HCT116 (cell line): ENCODE measurements around the gene KCNB1. TPM values are rescaled to one million over a fixed set of nuclear protein-coding genes. Genes with fewer than 3 reads are reported as not detected.
A peak's percentile ranks its signal among the peaks of the same experiment; 100 is the strongest.

Experiments used
- ATAC-seq: fragments of 200-7000 bp; cut with Tn5 transposase; 2 replicates; pipeline ENCODE4 v1.9.1; 2020; ENCODE audit warnings: mild to moderate bottlenecking, moderate library complexity
- BruUV-seq: library from RNA; stranded (reverse); fragments of 400-500 nt; replicated peaks from 2 replicates; lab custom pipeline; 2021; lab: Mats Ljungman, UMichigan
- CTCF ChIA-PET: fragments of 300-600 bp; sonication (Branson Sonifier 250); formaldehyde crosslinking; loops from one replicate; lab custom pipeline; 2021; ENCODE audit warnings: antibody characterized with exemption; lab: Charles Lee
- POLR2A ChIA-PET: fragments of 300-600, 350-600 bp; sonication (Branson Sonifier 250); formaldehyde crosslinking; loops from one replicate; lab custom pipeline; 2021; ENCODE audit warnings: antibody characterized with exemption; lab: Charles Lee
- RAD21 ChIA-PET, 2 experiments: fragments of 300-600 bp; sonication (Branson Sonifier 250); formaldehyde crosslinking; loops; one replicate each; lab custom pipeline; 2023; ENCODE audit warnings: low total read pairs in 2 of 2; ENCODE audit not compliant: uncharacterized antibody in 2 of 2, unreplicated experiment in 2 of 2, low non-redundant PET in 1 of 2; lab: Charles Lee
- DNase-seq: peaks from one replicate; pipeline ENCODE4 v3.0.0-alpha.2; 2010; ENCODE audit warnings: low read depth, low spot score
- H2AFZ ChIP-seq: fragments of 200-600 bp; shearing (Covaris generic), sonication (generic); 2 replicates; pipeline ENCODE4 v1.6.1; 2017; ENCODE audit warnings: low read depth, mixed run types, mixed read lengths, antibody characterized with exemption, low read length; ENCODE audit not compliant: poor library complexity, severe bottlenecking
- H3K27ac ChIP-seq: 2 replicates; pipeline ENCODE4 v1.5.1; 2012; ENCODE audit warnings: low read depth, low read length
- H3K27me3 ChIP-seq: fragments of 200-600 bp; sonication (generic); 2 replicates; pipeline ENCODE4 v1.6.1; 2016; ENCODE audit warnings: mixed run types, low read length, mixed read lengths; ENCODE audit not compliant: insufficient read depth
- H3K36me3 ChIP-seq, 2 experiments: fragments of 200-500 bp in 1 of 2; fragments of 200-600 bp in 1 of 2; sonication (Bioruptor generic) in 1 of 2; sonication (generic) in 1 of 2; 2 replicates each; pipeline versions ENCODE4 v1.5.1 to v1.6.1; 2014 to 2016; ENCODE audit warnings: low read length in 2 of 2, inconsistent platforms in 1 of 2, mixed read lengths in 1 of 2, mixed run types in 1 of 2; ENCODE audit not compliant: insufficient read depth in 2 of 2, control insufficient read depth in 1 of 2
- H3K4me1 ChIP-seq, 2 experiments: fragments of 200-600 bp in 1 of 2; sonication (generic) in 1 of 2; 2 replicates each; pipeline versions ENCODE4 v1.5.1 to v1.6.1; 2012 to 2017; ENCODE audit warnings: low read length in 2 of 2, inconsistent platforms in 1 of 2, mild to moderate bottlenecking in 1 of 2, mixed read lengths in 1 of 2, mixed run types in 1 of 2, moderate library complexity in 1 of 2; ENCODE audit not compliant: insufficient read depth in 2 of 2, control insufficient read depth in 1 of 2
- H3K4me2 ChIP-seq: fragments of 200-600 bp; sonication (generic); 2 replicates; pipeline ENCODE4 v1.6.1; 2017; ENCODE audit warnings: mixed run types, low read length, mixed read lengths
- H3K4me3 ChIP-seq, 2 experiments: fragments of 200-600 bp in 1 of 2; sonication (generic) in 1 of 2; replicated peaks in 1 of 2; 2 replicates each; pipeline ENCODE4 v1.5.1; 2011 to 2016; ENCODE audit warnings: low read length in 2 of 2, control low read depth in 1 of 2, low read depth in 1 of 2, mild to moderate bottlenecking in 1 of 2, mixed read lengths in 1 of 2, mixed run types in 1 of 2
- H3K79me2 ChIP-seq: fragments of 200-600 bp; sonication (generic); 2 replicates; pipeline ENCODE4 v1.6.1; 2017; ENCODE audit warnings: mild to moderate bottlenecking, mixed run types, low read length, moderate library complexity, mixed read lengths; ENCODE audit not compliant: insufficient read depth
- H3K9ac ChIP-seq: fragments of 200-600 bp; sonication (generic); 2 replicates; pipeline ENCODE4 v1.6.1; 2016; ENCODE audit warnings: low read length, mixed read lengths
- H3K9me2 ChIP-seq: fragments of 200-600 bp; sonication (generic), shearing (Covaris generic); 2 replicates; pipeline ENCODE4 v1.6.1; 2017; ENCODE audit warnings: mixed run types, mild to moderate bottlenecking, moderate library complexity; ENCODE audit not compliant: insufficient read depth
- H3K9me3 ChIP-seq, 2 experiments: fragments of 200-500 bp in 1 of 2; fragments of 200-600 bp in 1 of 2; sonication (Bioruptor generic) in 1 of 2; sonication (generic) in 1 of 2; 2 replicates each; pipeline ENCODE4 v1.6.1; 2014 to 2017; ENCODE audit warnings: low read length in 2 of 2, mixed read lengths in 2 of 2, inconsistent platforms in 1 of 2, low read depth in 1 of 2, mild to moderate bottlenecking in 1 of 2, mixed run types in 1 of 2, moderate library complexity in 1 of 2; ENCODE audit not compliant: control insufficient read depth in 1 of 2, insufficient read depth in 1 of 2
- H4K20me1 ChIP-seq: fragments of 200-600 bp; sonication (generic), shearing (Covaris generic); 2 replicates; pipeline ENCODE4 v1.6.1; 2017; ENCODE audit warnings: mixed run types, mild to moderate bottlenecking, moderate library complexity; ENCODE audit not compliant: insufficient read depth
- CBX3 ChIP-seq: IDR thresholded peaks from 2 replicates; pipeline ENCODE4 v1.6.1; 2012; ENCODE audit warnings: low read depth
- CEBPB ChIP-seq: IDR thresholded peaks from 2 replicates; pipeline ENCODE4 v1.6.1; 2012; ENCODE audit warnings: low read depth
- EGR1 ChIP-seq: IDR thresholded peaks from 2 replicates; pipeline ENCODE4 v1.6.1; 2012; ENCODE audit warnings: low read depth
- ELF1 ChIP-seq: IDR thresholded peaks from 2 replicates; pipeline ENCODE4 v1.6.1; 2012; ENCODE audit warnings: low read depth, borderline replicate concordance
- EZH2 ChIP-seq: fragments of 200-600 bp; sonication (generic); IDR thresholded peaks from 2 replicates; pipeline ENCODE4 v1.6.1; 2017; ENCODE audit warnings: antibody characterized with exemption, mixed run types
- FOSL1 ChIP-seq: IDR thresholded peaks from 2 replicates; pipeline ENCODE4 v1.6.1; 2012; ENCODE audit warnings: low read depth
- JUND ChIP-seq: IDR thresholded peaks from 2 replicates; pipeline ENCODE4 v1.6.1; 2012
- POLR2A ChIP-seq: IDR thresholded peaks from 2 replicates; pipeline ENCODE4 v1.7.0; 2011; ENCODE audit warnings: borderline replicate concordance; ENCODE audit not compliant: insufficient read depth, insufficient read length; ENCODE audit errors: extremely low read depth
- RAD21 ChIP-seq: IDR thresholded peaks from 2 replicates; pipeline ENCODE4 v1.6.1; 2012; ENCODE audit warnings: low read depth, mild to moderate bottlenecking
- SIN3A ChIP-seq: IDR thresholded peaks from 2 replicates; pipeline ENCODE4 v1.6.1; 2012; ENCODE audit warnings: low read depth
- SRF ChIP-seq: IDR thresholded peaks from 2 replicates; pipeline ENCODE4 v1.6.1; 2012; ENCODE audit warnings: low read depth
- TCF7L2 ChIP-seq: IDR thresholded peaks from 2 replicates; pipeline ENCODE4 v1.7.0; 2011; ENCODE audit warnings: borderline replicate concordance, inconsistent platforms; ENCODE audit not compliant: insufficient read depth, insufficient read length; ENCODE audit errors: extremely low read depth
- YY1 ChIP-seq: IDR thresholded peaks from 2 replicates; pipeline ENCODE4 v1.6.1; 2011; ENCODE audit warnings: low read length, low read depth, moderate library complexity, mild to moderate bottlenecking; ENCODE audit not compliant: insufficient replicate concordance; ENCODE audit errors: extremely low read depth
- ZNF274 ChIP-seq: fragments of 200-500 bp; sonication (Bioruptor generic); IDR thresholded peaks from 2 replicates; pipeline ENCODE4 v1.6.1; 2014; ENCODE audit warnings: mild to moderate bottlenecking, low read depth, low read length, inconsistent platforms
- intact Hi-C: fragments of 100-400 bp; cut with micrococcal nuclease; formaldehyde crosslinking; loops from 2 replicates; pipeline ENCODE4 v1.10.0; 2022
- total RNA-seq: library from RNA; stranded (reverse); gene quantifications from one replicate; pipeline ENCODE4 v1.2.1, GENCODE V29; 2021; ENCODE audit not compliant: unreplicated experiment
- TF ChIP-seq, protein P1 (sequence below): IDR thresholded peaks from 2 replicates; pipeline ENCODE4 v1.6.1; 2011; ENCODE audit warnings: mild to moderate bottlenecking, low read length, moderate library complexity; ENCODE audit not compliant: insufficient replicate concordance; ENCODE audit errors: extremely low read depth
- TF ChIP-seq, protein P2 (sequence below): IDR thresholded peaks from 2 replicates; pipeline ENCODE4 v1.6.1; 2012
- TF ChIP-seq, protein P3 (sequence below): IDR thresholded peaks from 2 replicates; pipeline ENCODE4 v1.6.1; 2012

The KCNB1 gene
- total RNA-seq, 1 experiment from 2014 or later = 0.79 TPM

DNA sequence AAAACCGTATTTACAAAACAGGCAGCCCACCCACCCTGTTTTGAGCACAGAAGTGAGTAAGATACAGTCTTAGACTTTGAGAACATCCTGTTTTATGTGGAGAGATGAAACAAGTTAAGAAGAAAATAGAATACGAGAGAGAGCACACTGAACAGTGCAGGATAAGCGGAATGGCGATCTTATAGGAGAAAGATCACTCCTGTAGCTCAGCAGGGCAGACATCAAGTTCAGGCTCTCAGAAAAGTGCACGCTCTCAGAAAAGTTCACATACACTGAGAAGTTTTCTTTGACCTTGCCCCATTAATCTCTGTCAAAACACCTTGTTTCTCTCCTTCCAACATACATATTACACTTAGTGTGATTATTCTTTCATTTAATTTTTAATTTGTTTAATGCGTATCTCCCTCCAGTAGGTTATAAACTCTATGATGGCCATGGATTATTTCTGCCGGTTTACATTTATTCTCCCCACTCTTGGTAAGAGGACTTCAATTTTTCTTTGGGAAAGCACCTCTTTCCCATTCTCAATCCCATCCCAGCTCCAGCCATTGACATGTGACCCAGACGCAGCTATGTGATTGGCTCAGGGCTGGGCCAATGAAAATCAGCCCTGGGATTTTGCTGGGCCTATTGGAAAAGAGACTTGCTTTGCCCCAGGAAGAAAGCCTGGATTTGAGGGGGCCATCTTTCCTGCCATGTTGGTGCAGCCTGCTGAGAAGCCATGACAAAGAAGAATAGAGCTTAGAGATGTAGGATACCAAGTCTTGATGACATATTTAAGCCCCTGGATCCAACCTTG, 16.2 kb downstream of the KCNB1 start:
- no peak for DNase-seq
- CTCF ChIA-PET = interaction anchor here (1.2 kb wide), 1 partner anchor 18 kb away, joined by 4 read pairs; no protein-coding TSS in a partner anchor

DNA sequence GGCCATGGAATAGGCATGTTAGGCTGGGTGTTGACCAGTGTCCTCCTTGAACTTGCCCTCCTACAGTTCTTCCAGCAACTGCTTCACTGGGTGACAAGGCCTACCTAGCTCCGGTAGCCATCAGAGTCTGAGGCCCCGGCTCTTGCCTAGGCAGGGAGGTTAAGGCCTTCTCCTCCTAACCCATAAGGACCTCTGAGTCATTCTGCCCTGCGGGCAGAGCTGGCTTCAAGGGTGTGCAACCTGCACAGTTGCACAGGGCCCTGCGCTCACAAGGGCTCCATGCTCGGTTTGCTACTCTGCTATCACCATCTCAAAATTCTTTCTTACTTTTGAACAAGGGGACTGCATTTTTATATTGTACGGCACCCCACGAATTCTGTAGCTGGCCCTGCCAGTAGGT, 17.9 kb downstream of the KCNB1 start:
- TF ChIP-seq TCF7L2 = no peak
- TF ChIP-seq, protein P1, sequence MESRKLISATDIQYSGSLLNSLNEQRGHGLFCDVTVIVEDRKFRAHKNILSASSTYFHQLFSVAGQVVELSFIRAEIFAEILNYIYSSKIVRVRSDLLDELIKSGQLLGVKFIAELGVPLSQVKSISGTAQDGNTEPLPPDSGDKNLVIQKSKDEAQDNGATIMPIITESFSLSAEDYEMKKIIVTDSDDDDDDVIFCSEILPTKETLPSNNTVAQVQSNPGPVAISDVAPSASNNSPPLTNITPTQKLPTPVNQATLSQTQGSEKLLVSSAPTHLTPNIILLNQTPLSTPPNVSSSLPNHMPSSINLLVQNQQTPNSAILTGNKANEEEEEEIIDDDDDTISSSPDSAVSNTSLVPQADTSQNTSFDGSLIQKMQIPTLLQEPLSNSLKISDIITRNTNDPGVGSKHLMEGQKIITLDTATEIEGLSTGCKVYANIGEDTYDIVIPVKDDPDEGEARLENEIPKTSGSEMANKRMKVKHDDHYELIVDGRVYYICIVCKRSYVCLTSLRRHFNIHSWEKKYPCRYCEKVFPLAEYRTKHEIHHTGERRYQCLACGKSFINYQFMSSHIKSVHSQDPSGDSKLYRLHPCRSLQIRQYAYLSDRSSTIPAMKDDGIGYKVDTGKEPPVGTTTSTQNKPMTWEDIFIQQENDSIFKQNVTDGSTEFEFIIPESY = no peak
- TF ChIP-seq ZNF274 = no peak
- TF ChIP-seq CBX3 = no peak
- no peak for TF ChIP-seq EGR1
- no peak for TF ChIP-seq POLR2A
- no peak for TF ChIP-seq SRF
- TF ChIP-seq CEBPB = no peak
- TF ChIP-seq ELF1 = no peak
- TF ChIP-seq RAD21 = no peak
- TF ChIP-seq FOSL1 = no peak
- TF ChIP-seq, protein P2, sequence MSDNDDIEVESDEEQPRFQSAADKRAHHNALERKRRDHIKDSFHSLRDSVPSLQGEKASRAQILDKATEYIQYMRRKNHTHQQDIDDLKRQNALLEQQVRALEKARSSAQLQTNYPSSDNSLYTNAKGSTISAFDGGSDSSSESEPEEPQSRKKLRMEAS = no peak
- TF ChIP-seq, protein P3, sequence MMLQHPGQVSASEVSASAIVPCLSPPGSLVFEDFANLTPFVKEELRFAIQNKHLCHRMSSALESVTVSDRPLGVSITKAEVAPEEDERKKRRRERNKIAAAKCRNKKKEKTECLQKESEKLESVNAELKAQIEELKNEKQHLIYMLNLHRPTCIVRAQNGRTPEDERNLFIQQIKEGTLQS = no peak
- no peak for TF ChIP-seq EZH2
- TF ChIP-seq JUND = no peak
- TF ChIP-seq YY1 = no peak
- no peak for ATAC-seq
- no peak overlapping the region for H3K4me2 ChIP-seq

More for the DNA sequence above, 16.2 kb downstream of the KCNB1 start:
- no peak overlapping the region for H3K9ac ChIP-seq
- H3K36me3 ChIP-seq = no peaks in the 10 kb centered on the region
- no peaks in the 10 kb centered on the region for H3K9me2 ChIP-seq
- no peak for TF ChIP-seq SRF
- TF ChIP-seq POLR2A = peak; percentile 50
- no peak for TF ChIP-seq SIN3A
- TF ChIP-seq ZNF274 = no peak
- H2AFZ ChIP-seq = no peak overlapping the region
- no peaks in the 10 kb centered on the region for H4K20me1 ChIP-seq
- ChIA-PET RAD21 (no interaction called here), POLR2A (no interaction called here)
- intact Hi-C loops = no loop called here
- no peak overlapping the region for H3K4me3 ChIP-seq
- H3K4me2 ChIP-seq = no peak overlapping the region
- H3K4me1 ChIP-seq = no peaks in the 10 kb centered on the region
- H3K79me2 ChIP-seq = no peaks in the 10 kb centered on the region
- no peaks in the 10 kb centered on the region for H3K9me3 ChIP-seq
- peak; percentile 69 for ATAC-seq
- BruUV-seq = no TSS peak
- H3K27me3 ChIP-seq = peaks cover 19% of the 10 kb centered on the region
- H3K27ac ChIP-seq = no peak overlapping the region

More for the DNA sequence above, 17.9 kb downstream of the KCNB1 start:
- ChIA-PET POLR2A (no interaction called here), CTCF (no interaction called here), RAD21 (no interaction called here)
- BruUV-seq = no TSS peak
- no peaks in the 10 kb centered on the region for H4K20me1 ChIP-seq
- DNase-seq = no peak
- no peak overlapping the region for H3K9ac ChIP-seq
- H3K4me1 ChIP-seq = no peaks in the 10 kb centered on the region
- H3K27ac ChIP-seq = no peak overlapping the region
- no peaks in the 10 kb centered on the region for H3K9me3 ChIP-seq
- H3K79me2 ChIP-seq = no peaks in the 10 kb centered on the region
- intact Hi-C loops = no loop called here
- H3K27me3 ChIP-seq = 0 out of 2 replicates have a peak, but pooled peaks cover 5% of the 10 kb centered on the region
- H3K9me2 ChIP-seq = no peaks in the 10 kb centered on the region
- H3K4me3 ChIP-seq = no peak overlapping the region
- no peak overlapping the region for H2AFZ ChIP-seq
- no peaks in the 10 kb centered on the region for H3K36me3 ChIP-seq
